ENCODE data around the gene NOL3. TPM values are rescaled to one million over a fixed set of nuclear protein-coding genes. Genes with fewer than 3 reads are reported as not detected.

The NOL3 gene
- total RNA-seq, 1 donor from 2014 or later = 15.3 TPM

DNA sequence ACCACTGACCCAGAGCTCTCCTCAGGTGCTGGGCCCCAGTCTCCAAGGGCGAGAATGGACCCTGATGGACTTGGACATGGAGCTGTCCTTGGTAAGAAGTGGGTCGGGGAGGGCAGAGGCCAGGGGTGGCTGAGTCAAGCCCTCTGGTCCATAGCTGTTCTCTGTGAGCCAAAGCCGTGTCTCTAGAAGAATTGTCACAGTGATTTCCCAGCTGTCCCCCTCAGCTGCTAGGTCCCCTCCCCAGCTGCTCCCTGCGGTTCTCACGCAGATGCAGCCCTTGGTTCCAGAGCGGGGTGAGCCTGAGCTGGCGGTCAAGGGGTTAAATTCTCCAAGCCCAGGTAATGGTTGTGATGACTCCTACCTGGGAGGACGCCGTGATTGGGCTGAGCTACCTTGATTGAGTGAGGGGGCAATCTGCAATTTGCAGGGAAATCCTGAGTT, 1.3 kb upstream of the NOL3 start:
- no peak for DNase-seq (ENCODE audit: extremely low read depth, low read depth, low spot score)

- no peak for DNase-seq (ENCODE audit: extremely low read depth, low read depth, low spot score)
These were observed 633 bp upstream of the NOL3 start for GRCh38 chr16:67169642-67170167.

GRCh38 chr16:67170949-67171649, 761 bp downstream of the NOL3 start:
- no peak for DNase-seq (ENCODE audit: extremely low read depth, low read depth, low spot score)

DNA sequence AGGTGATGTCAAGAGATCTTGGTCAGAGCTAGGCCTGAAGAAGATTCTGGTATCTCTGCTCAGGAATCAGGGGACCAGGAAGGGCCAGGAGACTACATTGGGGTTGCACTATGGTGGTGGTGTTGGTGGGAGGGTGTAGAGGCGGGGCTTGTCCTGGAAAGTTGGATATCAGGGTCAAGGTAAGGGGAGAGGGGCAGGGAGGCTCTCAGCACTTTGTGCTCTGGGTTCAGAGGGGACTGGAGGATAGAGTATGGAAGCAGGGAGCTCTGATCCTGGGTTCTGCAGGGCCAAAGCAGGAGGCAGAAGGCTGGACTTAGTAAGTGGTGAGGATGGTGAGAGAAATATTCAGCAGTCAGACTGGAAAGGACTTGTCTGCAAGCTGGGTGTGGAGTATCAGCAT, 3.0 kb downstream of the NOL3 start:
- no peak for DNase-seq (ENCODE audit: extremely low read depth, low read depth, low spot score)

GRCh38 chr16:67173808-67174705, 3.7 kb downstream of the NOL3 start:
- no peak for DNase-seq (ENCODE audit: extremely low read depth, low read depth, low spot score)

DNA sequence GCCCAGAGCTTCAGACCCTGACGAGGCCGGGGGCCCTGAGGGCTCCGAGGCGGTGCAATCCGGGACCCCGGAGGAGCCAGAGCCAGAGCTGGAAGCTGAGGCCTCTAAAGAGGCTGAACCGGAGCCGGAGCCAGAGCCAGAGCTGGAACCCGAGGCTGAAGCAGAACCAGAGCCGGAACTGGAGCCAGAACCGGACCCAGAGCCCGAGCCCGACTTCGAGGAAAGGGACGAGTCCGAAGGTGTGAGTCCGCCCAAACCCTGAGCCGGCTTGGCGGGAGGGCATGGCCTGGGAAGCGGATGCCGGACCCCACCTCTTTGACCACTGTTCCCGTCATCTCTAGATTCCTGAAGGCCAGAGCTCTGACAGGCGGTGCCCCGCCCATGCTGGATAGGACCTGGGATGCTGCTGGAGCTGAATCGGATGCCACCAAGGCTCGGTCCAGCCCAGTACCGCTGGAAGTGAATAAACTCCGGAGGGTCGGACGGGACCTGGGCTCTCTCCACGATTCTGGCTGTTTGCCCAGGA, 4.4 kb downstream of the NOL3 start:
- no peak for DNase-seq (ENCODE audit: extremely low read depth, low read depth, low spot score)

- no peak for DNase-seq (ENCODE audit: extremely low read depth, low read depth, low spot score)
These were observed 6.3 kb downstream of the NOL3 start for GRCh38 chr16:67176662-67177061.

DNA sequence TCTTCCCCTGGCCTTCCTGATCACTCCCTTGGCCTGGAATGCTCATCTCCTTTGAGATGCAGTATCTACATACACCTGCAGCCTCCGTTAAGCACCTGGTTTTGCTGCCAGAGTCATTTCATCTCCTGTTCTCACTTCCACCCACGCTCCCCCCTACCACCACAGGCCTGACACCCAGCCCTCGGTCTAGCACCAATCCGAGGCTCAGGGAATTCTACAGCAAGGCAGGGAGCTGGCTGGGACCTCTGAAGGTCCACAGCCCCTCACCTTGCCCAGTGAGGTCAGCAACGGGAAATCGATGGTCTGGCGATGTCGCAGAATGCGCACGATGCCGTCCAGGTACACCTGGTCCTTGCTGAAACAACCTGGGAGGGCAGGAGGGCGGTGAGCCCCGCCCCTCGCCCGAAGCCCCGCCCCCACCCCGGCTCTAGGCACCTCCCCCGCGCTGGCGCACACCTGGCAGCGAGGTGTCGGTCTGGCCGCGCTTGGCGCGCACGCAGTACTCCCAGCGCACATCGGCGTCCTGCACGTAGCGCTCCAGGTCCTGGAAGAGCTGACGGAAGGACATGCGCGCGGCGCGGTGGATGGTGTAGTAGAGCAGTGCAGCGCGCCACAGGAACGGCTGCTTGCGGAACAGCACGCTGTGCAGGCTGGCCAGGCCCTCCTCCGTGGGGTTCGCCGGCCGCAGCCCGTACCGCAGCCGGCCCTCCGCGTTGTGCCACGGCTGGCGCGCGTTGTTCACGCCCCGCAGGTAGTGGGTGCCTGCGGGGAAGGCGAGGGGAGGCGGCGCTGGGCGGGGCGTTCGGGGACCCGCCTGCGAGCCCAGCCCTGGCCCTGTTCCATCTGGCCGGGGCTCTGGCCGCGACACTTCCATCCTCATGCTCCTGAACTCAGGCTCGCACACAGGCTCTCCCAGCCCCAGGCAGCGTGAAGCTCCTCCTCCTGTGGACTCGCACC, 7.7 kb downstream of the NOL3 start:
- DNase-seq (ENCODE audit: extremely low read depth, low read depth, low spot score) = no peak

- no peak for DNase-seq (ENCODE audit: extremely low read depth, low read depth, low spot score)
These were observed 9.2 kb downstream of the NOL3 start for GRCh38 chr16:67179421-67180080.

DNA sequence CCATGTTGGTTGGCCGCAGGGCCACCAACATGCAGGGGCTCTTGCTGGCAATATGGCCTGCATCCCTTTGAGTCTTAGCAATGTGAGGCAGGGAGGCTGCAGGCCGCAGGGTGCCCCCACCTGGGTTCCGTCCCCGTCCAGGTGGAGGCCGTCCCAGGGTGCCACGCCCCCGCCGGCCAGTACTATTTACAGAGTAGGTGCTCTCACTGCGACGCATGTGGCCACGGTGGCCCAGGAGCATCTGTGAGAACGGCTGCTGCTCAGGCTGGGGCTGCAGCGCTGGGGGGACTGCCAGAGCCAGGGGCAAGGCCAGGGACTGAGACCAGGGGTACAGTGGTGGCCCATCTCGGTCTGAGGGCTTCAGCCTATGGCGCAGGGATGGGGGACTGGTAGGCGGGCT, 9.8 kb downstream of the NOL3 start:
- DNase-seq (ENCODE audit: extremely low read depth, low read depth, low spot score) = no peak

- DNase-seq (ENCODE audit: extremely low read depth, low read depth, low spot score) = no peak
These were observed 11.0 kb downstream of the NOL3 start for GRCh38 chr16:67181346-67181745.

DNA sequence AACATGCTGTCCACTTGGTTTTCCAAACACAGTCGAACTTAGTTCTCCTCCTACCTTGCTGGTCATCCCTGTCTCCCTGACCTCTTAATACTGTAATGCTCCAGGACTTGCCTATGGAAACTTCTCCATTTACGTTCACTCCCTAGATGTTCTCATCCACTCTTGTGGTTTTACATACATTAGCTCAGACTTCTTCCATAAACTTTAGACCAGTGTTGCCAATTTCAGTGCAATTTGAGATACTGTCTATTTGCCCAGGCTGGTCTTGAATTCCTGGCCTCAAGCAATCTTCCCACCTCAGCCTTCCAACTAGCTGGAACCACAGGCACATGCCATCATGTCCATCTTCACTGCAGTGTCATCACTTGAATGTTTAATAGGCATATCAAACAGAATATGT, 11.9 kb downstream of the NOL3 start:
- no peak for DNase-seq (ENCODE audit: extremely low read depth, low read depth, low spot score)

DNA sequence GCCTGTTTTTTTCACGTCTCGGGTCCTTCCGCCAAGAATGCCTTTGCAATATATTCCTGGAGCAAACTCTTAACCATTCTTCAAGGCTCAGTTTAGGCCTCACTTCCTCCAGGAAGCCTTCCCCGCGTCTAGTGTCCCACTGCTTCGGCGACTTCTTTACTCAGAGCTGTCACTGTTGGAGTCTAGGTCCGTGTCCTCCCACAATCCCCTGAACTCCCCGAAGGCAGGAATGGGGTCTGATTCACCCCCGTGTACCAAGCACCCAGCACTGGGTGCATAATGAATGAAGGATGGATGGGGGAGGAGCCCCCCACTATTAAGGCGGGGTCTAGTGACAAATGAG, 12.9 kb downstream of the NOL3 start:
- no peak for DNase-seq (ENCODE audit: extremely low read depth, low read depth, low spot score)

GRCh38 chr16:67183627-67184452, 13.5 kb downstream of the NOL3 start, which contains the start of gene MATCAP1:
TSS of gene MATCAP1 (minus strand) at chr16:67183963. CDS start at chr16:67180610, 3,353 bp downstream.
- peak; percentile 73 for DNase-seq (ENCODE audit: extremely low read depth, low read depth, low spot score)

DNA sequence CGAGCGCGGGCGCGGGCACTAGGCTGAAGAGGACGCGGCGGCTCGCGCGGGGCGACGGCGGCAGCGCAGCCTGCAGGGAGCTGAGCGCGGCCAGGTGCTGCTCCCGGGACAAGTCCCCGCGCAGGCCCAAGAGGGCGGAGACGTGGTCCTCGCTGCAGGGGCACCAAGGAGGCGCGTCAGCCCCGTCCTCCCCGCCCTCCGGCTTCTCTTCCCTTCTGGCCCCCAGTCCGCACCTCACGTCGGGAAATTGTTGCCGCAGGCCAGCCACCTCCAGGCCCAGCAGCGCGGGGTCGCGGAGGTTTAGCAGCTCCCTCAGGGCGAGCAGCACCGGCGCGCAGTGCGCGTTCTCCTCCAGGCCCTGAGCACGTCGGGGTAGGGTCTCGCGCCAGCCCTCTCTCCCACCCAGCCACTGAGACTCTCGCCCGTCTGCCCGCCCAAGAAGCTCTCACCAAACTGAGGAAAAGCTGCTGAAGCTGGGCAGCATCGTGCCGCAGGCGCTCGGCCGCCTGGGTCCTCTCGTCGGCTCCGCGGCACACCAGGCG, 14.2 kb downstream of the NOL3 start:
- no peak for DNase-seq (ENCODE audit: extremely low read depth, low read depth, low spot score)

- no peak for DNase-seq (ENCODE audit: extremely low read depth, low read depth, low spot score)
These were observed 14.8 kb downstream of the NOL3 start for GRCh38 chr16:67184995-67185650.

DNA sequence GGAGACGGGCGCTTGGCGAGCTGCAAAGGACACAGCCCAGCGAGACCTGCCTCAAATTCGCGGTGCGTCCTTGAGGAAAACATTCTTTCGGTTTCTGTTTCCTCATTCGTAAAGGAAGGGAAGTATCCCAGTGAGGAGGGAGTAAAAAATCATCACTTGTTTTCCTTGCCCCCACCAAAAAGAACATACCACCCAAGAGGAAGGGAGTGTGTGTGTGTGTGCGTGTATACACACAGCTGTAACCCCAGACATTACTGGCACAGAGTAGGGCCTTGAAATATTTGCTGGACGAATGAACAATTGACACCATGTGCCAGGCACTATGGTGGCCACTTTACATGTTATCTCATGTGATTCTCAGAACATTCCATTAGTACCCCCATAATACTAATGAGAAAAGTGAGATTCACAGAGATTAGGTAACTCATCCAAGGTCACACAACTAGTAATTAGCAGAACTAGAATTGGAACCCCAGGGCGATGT, 15.4 kb downstream of the NOL3 start:
- DNase-seq (ENCODE audit: extremely low read depth, low read depth, low spot score) = no peak

DNA sequence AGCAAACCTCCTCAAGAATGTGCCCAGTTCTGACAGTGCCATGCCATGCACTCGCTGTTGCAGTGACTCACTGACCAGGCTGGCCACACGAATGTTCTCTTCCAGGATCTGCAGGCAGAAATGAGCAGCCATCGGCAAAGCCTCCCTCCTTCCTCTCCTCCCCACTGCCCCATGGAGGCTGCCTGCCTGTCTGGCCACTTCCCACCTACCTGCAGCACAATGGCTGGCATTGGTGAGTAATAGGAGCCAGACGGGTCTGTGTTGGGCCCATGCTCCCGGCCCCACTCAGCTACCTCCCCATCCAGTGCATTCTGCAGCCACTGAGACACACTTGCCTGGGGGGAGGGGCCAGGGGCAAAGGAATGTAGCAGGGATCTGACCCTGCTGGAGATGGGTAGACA, 16.2 kb downstream of the NOL3 start:
- no peak for DNase-seq (ENCODE audit: extremely low read depth, low read depth, low spot score)
